ENCODE results near the gene RASGRF2. TPM values are rescaled to one million over a fixed set of nuclear protein-coding genes. Genes with fewer than 3 reads are reported as not detected.
"Not testable (repeated sequence)": the region's sequence is repeated elsewhere in the genome, so short reads cannot be mapped to it uniquely, and the experiment has no call there.

RASGRF2 gene
- total and polyA plus RNA-seq, 2 of the 8 experiments (the other 6 are each of a cell fraction or from before 2014, with no cell fraction given), result 2.6 to 29.5 TPM

- TF ChIP-seq POLR2AphosphoS5 (IDR thresholded peaks at IDR 0.05; ENCODE audit: low read depth, low read length), result no peak
- TF ChIP-seq SP4 (IDR thresholded peaks at IDR 0.05; ENCODE audit: low read length), result no peak
- no peak for TF ChIP-seq SIX5 (IDR thresholded peaks at IDR 0.05; ENCODE audit: low read depth, low read length)
- TF ChIP-seq RFX5 (IDR thresholded peaks at IDR 0.05; ENCODE audit: borderline replicate concordance, low read depth, low read length), result no peak
- TF ChIP-seq SAP30 (IDR thresholded peaks at IDR 0.05; ENCODE audit: insufficient read depth, insufficient replicate concordance, low read length), result no peak
These were observed 67.4 kb downstream of the RASGRF2 start (continued) for GRCh38 chr5:81027481-81028058.

GRCh38 chr5:81028888-81029287 lies 68.7 kb downstream of the RASGRF2 start:
- H3K79me2 ChIP-seq (ENCODE audit: control insufficient read depth in 1 of 2, insufficient read depth in 2 of 2, low read length in 2 of 2); H3K79me1 ChIP-seq (ENCODE audit: low read depth, low read length); POLR2A ChIA-PET (ENCODE audit: partially characterized antibody); H3K4me3 ChIP-seq (ENCODE audit: extremely low read depth in 1 of 4, insufficient read depth in 2 of 4, low read depth in 3 of 4, low read length in 4 of 4); H2BK15ac ChIP-seq (ENCODE audit: low read length); H3K27me3 ChIP-seq (replicated peaks in 1 of 4; ENCODE audit: control insufficient read depth in 3 of 4, extremely low read depth in 1 of 4, insufficient read depth in 3 of 4, low read length in 3 of 4); H2BK20ac ChIP-seq (ENCODE audit: low read length); H2BK120ac ChIP-seq (replicated peaks; ENCODE audit: low read depth, low read length); H4K91ac ChIP-seq (replicated peaks; ENCODE audit: insufficient read length, low read length); H3K4me2 ChIP-seq (ENCODE audit: insufficient read depth in 1 of 2, low read depth in 2 of 2, low read length in 2 of 2); DNase-seq (ENCODE audit: low read depth in 1 of 2, low spot score in 2 of 2); H4K20me1 ChIP-seq (replicated peaks in 1 of 2; ENCODE audit: control insufficient read depth in 1 of 2, insufficient read depth in 2 of 2, low read length in 2 of 2); H3K9ac ChIP-seq (replicated peaks in 1 of 4; ENCODE audit: extremely low read depth in 1 of 4, low read depth in 3 of 4, low read length in 3 of 4); H3K4ac ChIP-seq (replicated peaks; ENCODE audit: insufficient read length, low read depth, low read length); H2BK5ac ChIP-seq (ENCODE audit: low read depth, low read length); H4K8ac ChIP-seq (ENCODE audit: extremely low read depth, insufficient read depth, low read length); H3K56ac ChIP-seq (replicated peaks; ENCODE audit: insufficient read length, low read depth, low read length); H3K18ac ChIP-seq (ENCODE audit: extremely low read depth, low read length); H2BK12ac ChIP-seq (ENCODE audit: low read depth, low read length); H3K23me2 ChIP-seq (ENCODE audit: low read depth, low read length); H3K23ac ChIP-seq (ENCODE audit: insufficient read length); H4K5ac ChIP-seq (ENCODE audit: insufficient read length, low read depth, low read length); H3K9me3 ChIP-seq (ENCODE audit: insufficient read depth in 2 of 2, low read depth in 1 of 2, low read length in 1 of 2); H3K27ac ChIP-seq (ENCODE audit: low read depth, low read length); H3K14ac ChIP-seq (ENCODE audit: insufficient read length); H2AK5ac ChIP-seq (ENCODE audit: low read depth, low read length); H3K36me3 ChIP-seq (ENCODE audit: control insufficient read depth in 2 of 4, insufficient read depth in 4 of 4, low read length in 3 of 4); FAIRE-seq; H3K4me1 ChIP-seq (replicated peaks in 1 of 4; ENCODE audit: control insufficient read depth in 3 of 4, insufficient read depth in 4 of 4, low read length in 3 of 4); H2AFZ ChIP-seq (ENCODE audit: low read length): not testable (repeated sequence)
- WGBS, 2 experiments (ENCODE audit: extremely low coverage in 1 of 2, insufficient coverage in 1 of 2, insufficient read length in 1 of 2, insufficient replicate concordance in 2 of 2, low coverage in 1 of 2, low lambda C conversion rate in 2 of 2, missing lambda C conversion rate in 1 of 2), result 92% methylated on average over 6 of the region's 6 CpGs; no CpG with 5 or more reads in 1 of the 2 experiments
- CTCF ChIA-PET (ENCODE audit: partially characterized antibody), result interaction anchor here (0.6 to 0.7 kb wide), 2 partner anchors 94 to 167 kb away, joined by 3 read pairs; no protein-coding TSS in a partner anchor

All from H1 (cell line).